ENCODE data around the gene CUL4A. TPM values are rescaled to one million over a fixed set of nuclear protein-coding genes. Genes with fewer than 3 reads are reported as not detected.
A peak's percentile ranks its signal among the peaks of the same experiment; 100 is the strongest.

The CUL4A gene
- total and polyA plus RNA-seq, 9 of the 15 experiments (the other 6 are each of a cell fraction or from before 2014, with no cell fraction given), result 21.1 to 92.0 (median 63.2) TPM

DNA sequence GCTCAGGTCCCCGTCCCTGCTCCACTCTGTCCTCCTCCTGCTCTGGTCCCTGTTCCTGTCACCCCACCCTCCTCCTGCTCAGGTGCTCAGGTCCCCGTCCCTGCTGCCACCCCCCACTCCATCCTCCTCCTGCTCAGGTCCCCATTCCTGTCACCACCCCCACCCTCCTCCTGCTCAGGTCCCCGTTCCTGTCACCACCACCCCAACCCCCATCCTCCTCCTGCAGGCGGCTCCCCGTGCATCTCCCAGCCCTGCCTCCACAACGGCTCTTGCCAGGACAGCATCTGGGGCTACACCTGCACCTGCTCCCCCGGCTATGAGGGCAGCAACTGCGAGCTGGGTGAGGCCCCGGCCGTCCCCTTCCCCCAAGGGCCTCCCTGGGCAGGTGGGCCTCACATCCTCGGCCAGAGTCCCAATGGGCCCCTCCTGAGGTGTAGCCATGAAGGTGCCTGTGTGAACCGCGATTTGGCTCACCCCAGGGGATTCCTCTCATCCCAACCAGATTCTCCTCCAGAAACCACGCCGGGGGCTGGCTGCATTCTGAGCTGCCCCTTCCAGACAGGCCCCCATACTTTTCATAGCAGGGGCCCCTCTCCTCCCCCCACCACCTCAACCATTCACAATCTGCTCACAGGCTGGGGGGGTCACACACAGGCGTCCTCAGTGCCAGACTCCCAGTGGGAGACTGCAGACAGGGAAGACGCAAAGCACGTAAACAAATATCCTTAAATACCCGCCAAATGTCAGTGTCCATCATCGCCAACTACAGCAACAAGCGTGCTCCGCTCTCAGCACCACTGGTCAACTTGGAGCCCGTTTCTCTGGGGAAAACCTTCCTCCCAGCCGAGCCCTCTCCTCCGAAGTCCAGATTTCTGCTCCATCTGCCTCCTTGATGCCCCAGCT lies 46.4 kb upstream of the CUL4A start:
- Histone ChIP-seq H3K36me3 (ENCODE audit: control insufficient read depth, insufficient read depth, low read length) (no peaks in the 10 kb centered on the region; the same call in 2 of the 3 replicates), H3K4me2 (ENCODE audit: insufficient read depth, low read length) (no peak overlapping the region), H3K79me2 (ENCODE audit: control insufficient read depth, insufficient read depth, low read length) (no peaks in the 10 kb centered on the region), H3K27me3 (ENCODE audit: control insufficient read depth in 2 of 2, insufficient read depth in 2 of 2, low read length in 2 of 2) (no peaks in the 10 kb centered on the region), H3K9me1 (ENCODE audit: control insufficient read depth, insufficient read depth, low read length) (no peaks in the 10 kb centered on the region), H3K4me3 (no peak overlapping the region), H3K4me1 (replicated peaks in 1 of 2; ENCODE audit: control insufficient read depth in 2 of 2, insufficient read depth in 2 of 2, low read length in 2 of 2) (peaks cover 0 to 20% of the 10 kb centered on the region in 2 experiments; a peak in 2 of 5 replicates), H2AFZ (ENCODE audit: low read depth, low read length) (no peak overlapping the region), H3K27ac (ENCODE audit: extremely low read depth, low read depth, low read length) (no peak overlapping the region), H4K20me1 (replicated peaks; ENCODE audit: control insufficient read depth, insufficient read depth, low read length) (no peaks in the 10 kb centered on the region), H3K9ac (ENCODE audit: insufficient read depth in 1 of 2, low read depth in 2 of 2, low read length in 2 of 2) (no peak overlapping the region), H3K9me3 (replicated peaks; ENCODE audit: control insufficient read depth, insufficient read depth, low read depth, low read length) (no peaks in the 10 kb centered on the region)
- in situ Hi-C loops (cut with MboI) (no loop called here), intact Hi-C loops (cut with micrococcal nuclease) (no loop called here)
- TF ChIP-seq CHD2 (IDR thresholded peaks at IDR 0.05; ENCODE audit: low read depth, low read length), result no peak
- peak; percentile 35; the same call in 1 of the 2 replicates for TF ChIP-seq POLR2G (IDR thresholded peaks at IDR 0.05; ENCODE audit: low read depth, low read length)
- ChIA-PET CTCF (ENCODE audit: low intra/inter-chr PET ratio) (no interaction called here), POLR2A (no interaction called here)
- no peak for FAIRE-seq
- no TSS peak for BruUV-seq (replicated peaks)
- ATAC-seq, result no peak; the same call in 2 of the 3 replicates
- 24% methylated on average over 19 of the region's 25 CpGs for WGBS (ENCODE audit: insufficient coverage, low coverage, missing lambda C conversion rate)
- DNase-seq (ENCODE audit: extremely low read depth in 1 of 4, low spot score in 3 of 4), result no peak

- BruUV-seq (replicated peaks), result no TSS peak
- FAIRE-seq (no peak), ATAC-seq (no peak), DNase-seq (ENCODE audit: extremely low read depth in 1 of 4, low spot score in 3 of 4) (no peak)
- no peaks in the 10 kb centered on the region for H4K20me1 ChIP-seq (replicated peaks; ENCODE audit: control insufficient read depth, insufficient read depth, low read length)
- CTCF ChIA-PET (ENCODE audit: low intra/inter-chr PET ratio), result no interaction called here
- no peak overlapping the region for H3K4me2 ChIP-seq (ENCODE audit: insufficient read depth, low read length)
- H3K27ac ChIP-seq (ENCODE audit: extremely low read depth, low read depth, low read length), result no peak overlapping the region
- H3K4me3 ChIP-seq, result no peak overlapping the region
- H3K9me1 ChIP-seq (ENCODE audit: control insufficient read depth, insufficient read depth, low read length), result no peaks in the 10 kb centered on the region
- no peak overlapping the region for H2AFZ ChIP-seq (ENCODE audit: low read depth, low read length)
- peaks cover 4% of the 10 kb centered on the region; the same call in 2 of the 3 replicates for H3K36me3 ChIP-seq (ENCODE audit: control insufficient read depth, insufficient read depth, low read length)
- intact Hi-C loops (cut with micrococcal nuclease), result no loop called here
- no peaks in the 10 kb centered on the region for H3K9me3 ChIP-seq (replicated peaks; ENCODE audit: control insufficient read depth, insufficient read depth, low read depth, low read length)
- no peak overlapping the region for H3K9ac ChIP-seq (ENCODE audit: insufficient read depth in 1 of 2, low read depth in 2 of 2, low read length in 2 of 2)
- in situ Hi-C loops (cut with MboI), result no loop called here
- 62% methylated on average over 10 of the region's 12 CpGs for WGBS (ENCODE audit: insufficient coverage, low coverage, missing lambda C conversion rate)
- H3K4me1 ChIP-seq (replicated peaks in 1 of 2; ENCODE audit: control insufficient read depth in 2 of 2, insufficient read depth in 2 of 2, low read length in 2 of 2), result peaks cover 0 to 15% of the 10 kb centered on the region in 2 experiments; a peak in 2 of 5 replicates
- H3K27me3 ChIP-seq (ENCODE audit: control insufficient read depth in 2 of 2, insufficient read depth in 2 of 2, low read length in 2 of 2), result no peaks in the 10 kb centered on the region
- POLR2A ChIA-PET, result no interaction called here
- H3K79me2 ChIP-seq (ENCODE audit: control insufficient read depth, insufficient read depth, low read length), result no peaks in the 10 kb centered on the region
- TF ChIP-seq HDAC6 (IDR thresholded peaks at IDR 0.05; ENCODE audit: low read depth, low read length), result no peak
- no peak for TF ChIP-seq ZNF175 (CRISPR knock-in tag; IDR thresholded peaks at IDR 0.05; ENCODE audit: low read depth)
These were observed 44.9 kb upstream of the CUL4A start for GRCh38 chr13:113164492-113164891.

All from K562 (cell line).